MM.1S (cell line): ENCODE measurements around the gene ADCY9.

Experiments used
- CTCF ChIP-seq: fragments of 300-600 bp; sonication (generic); IDR thresholded peaks from 2 replicates; pipeline ENCODE4 v1.5.1; 2016; ENCODE audit warnings: antibody characterized with exemption, low read length, mixed read lengths
- EZH2 ChIP-seq: fragments of 300-600 bp; sonication (generic); optimal IDR thresholded peaks from 2 replicates; pipeline ENCODE3; 2017; ENCODE audit warnings: low read depth, mild to moderate bottlenecking, antibody characterized with exemption, low read length, mixed read lengths

GRCh38 chr16:4131621-4132020 lies 15.4 kb upstream of the ADCY9 start:
- TF ChIP-seq CTCF (no peak), EZH2 (no peak)
